Body of pancreas (tissue), 4 donors: ENCODE data around the gene FAM174B. TPM values are rescaled to one million over a fixed set of nuclear protein-coding genes. Genes with fewer than 3 reads are reported as not detected.

Experiments
- ATAC-seq: fragments of 150-250 bp; one replicate; pipeline ENCODE4 v1.9.1; 2016
- DNase-seq, 4 donors: peaks; one replicate each; pipeline ENCODE4 v3.0.0-alpha.2; 2019
- H3K27ac ChIP-seq, 4 donors: fragments of 200-600 bp; sonication (generic); 1 replicate in 3 of 4; 2 replicates in 1 of 4; pipeline versions ENCODE4 v1.5.1 to v1.6.1; 2016 to 2019; ENCODE audit warnings: mild to moderate bottlenecking in 1 of 4, mixed read lengths in 1 of 4, moderate library complexity in 1 of 4
- H3K27me3 ChIP-seq, 2 donors: fragments of 200-600 bp; sonication (generic); one replicate each; pipeline ENCODE4 v1.6.0; 2016; ENCODE audit warnings: mild to moderate bottlenecking in 1 of 2
- H3K36me3 ChIP-seq, 2 donors: fragments of 200-600 bp; sonication (generic); replicated peaks in 1 of 2; 2 replicates each; pipeline ENCODE4 v1.5.1; 2016; ENCODE audit warnings: low read depth in 2 of 2; ENCODE audit not compliant: insufficient read depth in 1 of 2
- H3K4me1 ChIP-seq: fragments of 200-600 bp; sonication (generic); one replicate; pipeline ENCODE4 v1.6.0; 2016
- H3K4me3 ChIP-seq, 2 donors: fragments of 200-600 bp; sonication (generic); 1 replicate in 1 of 2; 2 replicates in 1 of 2; pipeline ENCODE4 v1.5.1; 2016 to 2019
- H3K9me3 ChIP-seq, 3 donors: fragments of 200-600 bp; sonication (generic); 1 replicate in 2 of 3; 2 replicates in 1 of 3; pipeline ENCODE4 v1.5.1; 2016
- POLR2A ChIP-seq, 3 donors: fragments of 450-650 bp; IDR thresholded peaks; one replicate each; pipeline ENCODE4 v1.6.1; 2016; ENCODE audit warnings: antibody characterized with exemption in 3 of 3, mild to moderate bottlenecking in 2 of 3
- WGBS, 2 donors: methylation state at CpG; one replicate each; pipeline ENCODE4 v1.1.5; 2017; 5-methylcytosine and 5-hydroxymethylcytosine counted together
- intact Hi-C: fragments of 100-400 bp; cut with DNase I; formaldehyde crosslinking; loops from one replicate; pipeline ENCODE4 v1.15.1; 2023
- total RNA-seq, 2 donors: library from RNA; depleted of rRNA; stranded (reverse); fragments of >200 nt; gene quantifications; one replicate each; pipeline ENCODE4 v1.1.0, GENCODE V29; 2016
- TF ChIP-seq, protein P1 (sequence below), 7 experiments: fragments of 450-650 bp in 4 of 7; fragments of 200-600 bp in 3 of 7; sonication (generic) in 3 of 7; IDR thresholded peaks; one replicate each; pipeline ENCODE4 v1.5.1; 2016 to 2019; ENCODE audit warnings: antibody characterized with exemption in 7 of 7

FAM174B gene
- total RNA-seq, 2 donors from 2014 or later, result 51.4 to 59.9 TPM

DNA sequence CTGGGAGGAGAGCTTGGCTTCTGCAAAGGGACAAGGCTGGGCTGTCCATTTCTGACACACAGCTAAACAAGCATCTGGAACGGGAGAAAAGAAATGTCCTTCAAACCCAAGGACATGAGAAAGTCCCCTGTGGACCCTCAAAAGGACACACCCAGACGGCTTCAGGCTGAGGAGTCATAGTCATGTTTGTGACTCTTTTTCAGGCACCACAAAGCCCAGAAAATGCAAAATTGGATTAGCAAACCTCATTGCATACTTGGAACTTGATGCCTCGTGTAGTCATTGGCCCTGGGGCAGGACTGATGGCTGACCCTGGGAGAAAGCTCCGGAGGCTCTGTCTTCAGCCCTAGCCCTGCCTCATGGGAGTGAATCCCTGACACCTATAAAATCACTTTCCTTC, 21.5 kb downstream of the FAM174B start:
- 37 to 57% methylated on average over 4 of the region's 4 CpGs for WGBS, 2 donors

DNA sequence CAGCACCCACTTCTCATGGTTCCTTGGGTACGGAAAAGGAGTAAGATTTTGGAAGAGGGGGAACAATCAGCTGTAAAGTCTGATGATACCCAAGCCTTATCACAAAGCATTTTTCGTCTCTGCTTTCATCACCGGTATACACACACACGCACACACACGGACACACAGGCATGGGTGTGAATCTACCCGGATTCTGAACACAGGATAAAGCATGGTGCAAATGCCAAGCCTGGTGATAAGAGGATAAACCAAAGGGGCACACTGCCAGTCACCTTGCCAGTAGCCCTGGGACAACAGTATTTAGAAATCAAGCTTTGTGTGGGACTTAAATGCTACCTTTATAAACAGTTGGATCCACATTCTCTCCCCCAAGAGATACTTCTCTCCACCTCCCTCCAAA, 22.2 kb downstream of the FAM174B start:
- Histone ChIP-seq H3K4me1 (peaks cover 57% of the 10 kb centered on the region), H3K27me3 (no peaks in the 10 kb centered on the region), H3K27ac (peak overlapping the region in 2 of 4 donors; percentile 15 to 19), H3K4me3 (no peak overlapping the region), H3K36me3 (no peaks in the 10 kb centered on the region), H3K9me3 (no peaks in the 10 kb centered on the region)
- 48 to 60% methylated on average over 6 of the region's 6 CpGs for WGBS, 2 donors
- DNase-seq (peak in 2 of 4 donors; percentile 13 to 15), ATAC-seq (no peak)
- TF ChIP-seq, protein P1, sequence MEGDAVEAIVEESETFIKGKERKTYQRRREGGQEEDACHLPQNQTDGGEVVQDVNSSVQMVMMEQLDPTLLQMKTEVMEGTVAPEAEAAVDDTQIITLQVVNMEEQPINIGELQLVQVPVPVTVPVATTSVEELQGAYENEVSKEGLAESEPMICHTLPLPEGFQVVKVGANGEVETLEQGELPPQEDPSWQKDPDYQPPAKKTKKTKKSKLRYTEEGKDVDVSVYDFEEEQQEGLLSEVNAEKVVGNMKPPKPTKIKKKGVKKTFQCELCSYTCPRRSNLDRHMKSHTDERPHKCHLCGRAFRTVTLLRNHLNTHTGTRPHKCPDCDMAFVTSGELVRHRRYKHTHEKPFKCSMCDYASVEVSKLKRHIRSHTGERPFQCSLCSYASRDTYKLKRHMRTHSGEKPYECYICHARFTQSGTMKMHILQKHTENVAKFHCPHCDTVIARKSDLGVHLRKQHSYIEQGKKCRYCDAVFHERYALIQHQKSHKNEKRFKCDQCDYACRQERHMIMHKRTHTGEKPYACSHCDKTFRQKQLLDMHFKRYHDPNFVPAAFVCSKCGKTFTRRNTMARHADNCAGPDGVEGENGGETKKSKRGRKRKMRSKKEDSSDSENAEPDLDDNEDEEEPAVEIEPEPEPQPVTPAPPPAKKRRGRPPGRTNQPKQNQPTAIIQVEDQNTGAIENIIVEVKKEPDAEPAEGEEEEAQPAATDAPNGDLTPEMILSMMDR (IDR thresholded peaks at IDR 0.05), result no peak
- TF ChIP-seq POLR2A (IDR thresholded peaks at IDR 0.05), result no peak
- intact Hi-C loops, result no loop called here

More for the DNA sequence above, 21.5 kb downstream of the FAM174B start:
- Histone ChIP-seq H3K27me3 (no peaks in the 10 kb centered on the region), H3K9me3 (no peaks in the 10 kb centered on the region), H3K27ac (peak overlapping the region in 3 of 4 donors; percentile 15 to 19 (median 18)), H3K4me3 (no peak overlapping the region), H3K36me3 (no peaks in the 10 kb centered on the region), H3K4me1 (peaks cover 64% of the 10 kb centered on the region)
- ATAC-seq, result no peak
- peak in 2 of 4 donors; percentile 1 to 10 for DNase-seq
- intact Hi-C loops, result no loop called here
- TF ChIP-seq, protein P1 (IDR thresholded peaks at IDR 0.05), result no peak
- TF ChIP-seq POLR2A (IDR thresholded peaks at IDR 0.05), result no peak

DNA sequence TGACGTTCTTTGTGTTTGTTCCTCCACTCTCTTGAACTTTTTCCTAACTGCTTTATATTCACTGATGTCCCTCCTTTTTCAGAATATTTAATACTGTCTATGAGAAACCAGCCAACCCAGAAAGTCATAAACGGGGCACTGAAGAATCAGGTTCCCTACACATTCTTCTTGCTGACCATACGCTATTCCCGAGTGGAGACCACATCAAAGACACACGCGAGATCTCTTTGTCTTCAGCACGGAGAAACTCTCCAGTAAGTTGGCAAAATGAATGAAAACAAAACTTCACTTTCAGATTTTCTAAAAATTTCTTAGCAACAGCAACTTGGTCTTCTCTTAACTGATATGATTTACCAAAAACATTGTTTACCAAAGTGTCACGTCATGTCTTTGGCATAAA, 22.6 kb downstream of the FAM174B start:
- H3K9me3 ChIP-seq, result no peaks in the 10 kb centered on the region
- H3K27ac ChIP-seq, result no peak overlapping the region
- 66 to 68% methylated on average over 8 of the region's 8 CpGs for WGBS, 2 donors
- DNase-seq (no peak), ATAC-seq (no peak)
- H3K4me1 ChIP-seq, result peaks cover 53% of the 10 kb centered on the region
- H3K4me3 ChIP-seq, result no peak overlapping the region
- no peaks in the 10 kb centered on the region for H3K36me3 ChIP-seq
- TF ChIP-seq, protein P1 (IDR thresholded peaks at IDR 0.05), result no peak
- no peak for TF ChIP-seq POLR2A (IDR thresholded peaks at IDR 0.05)
- intact Hi-C loops, result no loop called here
- no peaks in the 10 kb centered on the region for H3K27me3 ChIP-seq

DNA sequence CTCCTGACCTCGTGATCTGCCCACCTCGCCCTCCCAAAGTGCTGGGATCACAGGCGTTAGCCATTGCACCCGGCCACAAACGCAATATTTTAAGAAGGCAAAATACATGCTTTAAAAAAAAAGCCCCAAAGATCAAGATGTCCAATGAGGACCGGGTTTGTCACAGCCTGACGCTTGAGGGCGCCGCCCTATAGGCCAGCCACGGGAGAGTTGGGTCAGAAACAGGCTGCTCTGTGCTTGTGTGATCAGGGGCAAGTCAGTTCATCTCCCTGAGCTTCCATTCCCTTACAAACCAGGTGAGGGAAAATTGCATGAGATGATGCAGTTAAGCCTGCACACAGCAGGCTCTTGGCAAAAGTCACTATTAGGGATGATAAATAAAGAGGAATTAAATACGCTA, 23.9 kb downstream of the FAM174B start:
- no peak overlapping the region for H3K4me3 ChIP-seq
- WGBS, 2 donors, result 81 to 85% methylated on average over 11 of the region's 11 CpGs
- no peak for ATAC-seq
- no peak overlapping the region for H3K27ac ChIP-seq
- H3K36me3 ChIP-seq, result no peaks in the 10 kb centered on the region
- DNase-seq, result peak in 1 of 4 donors; percentile 1
- intact Hi-C loops, result no loop called here
- no peaks in the 10 kb centered on the region for H3K27me3 ChIP-seq
- TF ChIP-seq, protein P1 (IDR thresholded peaks at IDR 0.05), result no peak
- TF ChIP-seq POLR2A (IDR thresholded peaks at IDR 0.05), result no peak
- H3K4me1 ChIP-seq, result peaks cover 50% of the 10 kb centered on the region
- no peaks in the 10 kb centered on the region for H3K9me3 ChIP-seq

DNA sequence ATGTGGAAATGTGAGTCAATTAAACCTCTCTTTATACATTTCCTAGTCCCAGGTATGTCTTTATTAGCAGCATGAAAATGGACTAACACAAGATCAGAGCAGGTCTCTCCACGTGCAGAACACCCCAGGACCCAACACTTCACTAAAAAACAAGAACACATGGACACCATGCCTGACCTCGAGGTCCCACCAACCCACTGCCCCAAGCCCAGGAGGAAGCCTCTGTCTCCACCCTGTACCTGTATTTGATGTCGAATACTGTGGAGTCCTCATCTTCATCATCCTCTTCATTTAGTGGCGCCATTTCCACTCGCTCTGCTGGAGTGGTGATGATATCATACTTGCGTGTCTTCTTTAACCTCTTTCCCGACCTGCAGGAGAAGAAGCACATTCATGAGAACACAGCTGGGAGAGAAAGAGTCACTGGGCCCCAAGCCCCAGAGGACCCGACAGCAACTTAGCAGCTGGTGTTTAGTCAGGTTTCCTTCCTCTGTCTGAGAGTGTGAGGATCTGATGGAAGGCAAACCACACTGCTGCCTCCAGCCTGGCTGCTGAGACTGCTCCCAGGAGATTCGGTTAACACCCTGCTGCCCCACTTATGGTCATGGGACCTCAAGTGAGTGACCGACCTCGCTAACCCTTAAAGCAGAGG, 25.5 kb downstream of the FAM174B start:
- no peak for TF ChIP-seq POLR2A (IDR thresholded peaks at IDR 0.05)
- TF ChIP-seq, protein P1 (IDR thresholded peaks at IDR 0.05), result no peak

More for the DNA sequence above, 25.5 kb downstream of the FAM174B start:
- Histone ChIP-seq H3K36me3 (no peaks in the 10 kb centered on the region), H3K27me3 (no peaks in the 10 kb centered on the region), H3K4me3 (no peak overlapping the region), H3K4me1 (peaks cover 45% of the 10 kb centered on the region), H3K27ac (no peak overlapping the region), H3K9me3 (no peaks in the 10 kb centered on the region)
- 85 to 98% methylated on average over 11 of the region's 11 CpGs for WGBS, 2 donors
- DNase-seq (no peak), ATAC-seq (no peak)
- intact Hi-C loops, result no loop called here
